NCI-H82 treated with DMSO at 0.1 percent for 48 hours (cell line): Measurements from ENCODE around the gene MOB3A.
"Not testable (repeated sequence)": the region's sequence is repeated elsewhere in the genome, so short reads cannot be mapped to it uniquely, and the experiment has no call there.

Experiments
- DNase-seq: peaks from one replicate; lab custom pipeline; 2025; ENCODE audit not compliant: unreplicated experiment; lab: John Stamatoyannopoulos, UW

Gene MOB3A

DNA sequence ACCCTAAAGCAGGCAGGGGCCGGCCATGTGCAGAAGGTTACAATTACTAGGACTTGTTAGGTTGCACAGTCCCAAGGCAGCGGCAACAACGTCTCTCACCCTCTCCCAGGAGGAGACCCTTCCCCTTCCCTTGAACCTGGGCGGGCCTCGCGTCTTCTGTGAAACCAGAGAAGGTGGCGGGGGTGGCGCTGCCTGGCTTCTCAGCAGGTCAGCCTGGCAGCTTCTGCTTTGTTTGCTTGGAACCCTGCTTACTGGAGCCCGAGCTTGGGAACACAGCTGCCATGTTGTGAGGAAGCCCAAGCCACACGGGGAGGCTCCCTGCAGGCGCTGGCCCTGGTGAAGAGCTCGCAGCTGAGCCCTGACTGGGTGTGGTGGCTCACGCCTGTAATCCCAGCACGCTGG, 60.5 kb downstream of the MOB3A start:
- no peak for DNase-seq

- DNase-seq = no peak
Measured at GRCh38 chr19:2034729-2035589, 61.2 kb downstream of the MOB3A start.

GRCh38 chr19:2034253-2034652, 61.9 kb downstream of the MOB3A start:
- not testable (repeated sequence) for DNase-seq

GRCh38 chr19:2033825-2034159, 62.3 kb downstream of the MOB3A start:
- no peak for DNase-seq

GRCh38 chr19:2033115-2033824, 62.9 kb downstream of the MOB3A start:
- no peak for DNase-seq

- DNase-seq = peak; percentile 6
Measured at GRCh38 chr19:2032296-2032941, 63.7 kb downstream of the MOB3A start.

DNA sequence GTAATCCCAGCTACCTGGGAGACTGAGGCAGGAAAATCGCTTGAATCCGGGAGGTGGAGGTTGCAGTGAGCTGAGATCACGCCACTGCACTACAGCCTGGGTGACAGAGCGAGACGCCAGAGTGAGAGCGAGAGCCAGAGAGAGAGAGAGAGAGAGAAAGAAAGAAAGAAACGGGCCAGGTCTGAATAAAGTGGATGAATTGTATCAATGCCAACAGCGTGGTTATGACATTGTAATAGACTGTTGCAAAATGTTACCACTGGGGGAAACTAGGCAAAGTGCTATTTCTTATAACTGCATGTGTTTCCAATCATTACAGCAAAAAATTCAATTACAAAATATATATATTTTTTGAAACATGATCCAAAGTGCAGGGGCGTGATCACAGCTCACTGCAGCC, 68.8 kb downstream of the MOB3A start:
- DNase-seq = no peak

DNA sequence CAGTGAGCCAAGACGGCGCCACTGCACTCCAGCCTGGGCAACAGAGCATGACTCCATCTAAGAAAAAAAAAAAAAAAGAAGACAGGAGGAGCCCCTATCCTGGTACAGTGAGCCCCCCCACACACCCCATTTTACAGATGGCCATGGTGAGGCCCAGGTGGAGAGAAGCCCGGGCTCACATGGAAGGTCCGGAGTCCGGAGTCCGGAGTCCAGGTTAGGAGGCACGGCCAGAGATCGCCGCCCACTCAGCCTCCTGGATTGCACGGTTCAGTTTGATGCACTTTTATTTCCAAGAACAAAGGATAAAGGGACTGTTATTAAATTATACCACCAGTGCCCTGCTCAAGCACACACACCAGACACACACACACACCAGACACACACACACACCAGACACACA, 69.4 kb downstream of the MOB3A start:
- DNase-seq = no peak

DNA sequence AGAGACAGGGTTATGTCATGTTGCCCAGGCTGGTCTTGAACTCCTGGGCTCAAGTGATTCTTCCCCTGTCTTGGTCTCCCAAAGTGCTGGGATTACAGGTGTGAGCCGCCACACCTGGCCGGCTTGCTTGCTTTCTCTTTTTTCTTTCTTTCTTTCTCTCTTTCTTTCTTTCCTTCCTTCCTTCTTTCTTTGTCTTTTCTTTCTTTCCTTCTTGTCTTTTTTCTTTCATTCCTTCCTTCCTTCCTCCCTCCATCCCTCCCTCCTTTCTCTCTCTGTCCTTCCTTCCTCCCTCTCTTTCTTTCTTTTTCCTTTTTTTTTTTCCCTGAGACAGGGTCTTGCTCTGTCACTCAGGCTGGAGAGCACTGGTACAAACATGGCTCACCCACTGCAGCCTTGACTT, 73.8 kb downstream of the MOB3A start:
- no peak for DNase-seq

- no peak for DNase-seq
Measured at GRCh38 chr19:2021453-2022140, 74.5 kb downstream of the MOB3A start.
